GM18499 (cell line): ENCODE data around the gene KCNC2.

Experiments
- ATAC-seq: cut with Tn5 transposase; IDR thresholded peaks from one replicate; pipeline ENCODE4 v1.9.1; 2021; ENCODE audit warnings: moderate number of reproducible peaks; ENCODE audit not compliant: insufficient read depth, unreplicated experiment

The KCNC2 gene

GRCh38 chr12:75170640-75171185 is 38.9 kb downstream of the KCNC2 start:
- no peak for ATAC-seq

GRCh38 chr12:75162845-75163244 is 46.8 kb downstream of the KCNC2 start:
- ATAC-seq, result no peak

DNA sequence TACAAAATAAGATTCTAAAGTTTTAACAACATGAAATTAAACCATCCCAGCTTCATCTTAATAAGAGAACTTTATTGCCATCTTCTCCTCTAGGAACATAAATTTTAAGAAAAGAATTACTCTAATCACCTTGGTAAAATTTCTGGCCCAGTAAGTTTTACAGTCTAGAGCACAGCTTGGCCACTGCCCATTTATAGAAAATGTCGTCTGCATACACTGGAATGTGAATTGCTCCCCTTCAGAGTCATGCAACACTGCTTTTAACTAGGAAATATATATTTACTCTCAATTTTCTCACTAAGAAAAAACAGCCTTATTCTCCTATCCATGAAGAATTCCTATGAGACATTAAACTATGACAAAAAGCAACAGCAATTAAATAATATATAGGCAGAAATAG is 48.2 kb downstream of the KCNC2 start:
- ATAC-seq, result no peak

GRCh38 chr12:75157385-75157784 is 52.3 kb downstream of the KCNC2 start:
- no peak for ATAC-seq

DNA sequence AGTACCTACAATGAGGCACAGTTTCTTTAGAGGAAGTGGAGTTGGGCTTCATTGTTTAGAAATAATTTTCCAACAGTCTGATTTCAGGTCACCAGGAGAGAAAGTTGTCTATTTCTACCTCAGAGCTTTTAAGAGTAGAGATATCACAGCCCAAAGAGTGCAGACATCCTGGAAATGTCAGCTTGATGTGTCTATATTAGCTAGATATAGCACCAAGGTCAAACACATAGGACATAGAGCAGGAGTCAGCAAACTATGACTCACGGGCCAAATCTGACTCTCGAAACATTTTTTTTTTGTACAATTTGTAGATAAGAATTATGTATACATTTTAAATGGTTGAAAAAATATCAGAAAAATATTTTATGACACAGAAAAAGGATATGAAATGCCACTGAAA is 53.7 kb downstream of the KCNC2 start:
- no peak for ATAC-seq

DNA sequence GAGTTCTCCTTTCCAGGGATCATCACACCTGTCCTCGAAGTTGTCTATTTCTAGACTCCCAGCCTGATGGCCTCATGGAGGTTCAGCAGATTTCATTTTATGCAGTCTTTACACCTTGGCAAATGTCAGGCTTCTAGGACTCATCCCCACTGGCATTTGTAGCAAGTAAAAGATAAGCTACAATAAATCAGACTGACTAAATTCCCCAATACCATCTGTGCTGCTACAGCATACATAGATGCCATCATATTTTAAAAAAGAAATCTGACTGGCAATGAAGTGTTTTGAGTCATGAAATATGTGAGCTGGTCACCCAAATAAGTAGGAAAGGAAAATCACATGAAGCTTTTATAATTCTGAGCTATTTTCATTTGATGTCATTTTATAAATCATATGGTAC is 55.3 kb downstream of the KCNC2 start:
- ATAC-seq, result no peak

DNA sequence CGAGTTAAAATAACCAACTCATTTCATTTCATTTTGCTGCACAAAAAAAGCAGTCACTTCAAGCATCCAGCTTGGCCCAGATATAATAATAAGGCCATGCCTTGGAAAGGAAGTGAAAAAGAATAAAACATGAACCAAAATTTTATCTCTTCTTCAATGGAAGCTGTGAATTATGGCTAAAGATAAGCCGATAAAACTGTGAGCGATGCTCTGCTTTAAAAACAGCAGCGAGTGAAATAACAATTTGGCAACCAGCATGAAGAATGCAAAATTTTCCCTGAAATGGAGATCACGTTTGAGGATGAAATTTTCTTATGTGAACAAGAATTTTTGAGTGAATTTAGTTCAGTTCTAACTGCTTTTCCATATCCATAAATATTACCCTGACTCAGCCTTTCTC is 70.4 kb downstream of the KCNC2 start:
- ATAC-seq, result no peak

- no peak for ATAC-seq
Measured at GRCh38 chr12:75137896-75138295, 71.7 kb downstream of the KCNC2 start.

GRCh38 chr12:75135026-75135425 is 74.6 kb downstream of the KCNC2 start:
- no peak for ATAC-seq

DNA sequence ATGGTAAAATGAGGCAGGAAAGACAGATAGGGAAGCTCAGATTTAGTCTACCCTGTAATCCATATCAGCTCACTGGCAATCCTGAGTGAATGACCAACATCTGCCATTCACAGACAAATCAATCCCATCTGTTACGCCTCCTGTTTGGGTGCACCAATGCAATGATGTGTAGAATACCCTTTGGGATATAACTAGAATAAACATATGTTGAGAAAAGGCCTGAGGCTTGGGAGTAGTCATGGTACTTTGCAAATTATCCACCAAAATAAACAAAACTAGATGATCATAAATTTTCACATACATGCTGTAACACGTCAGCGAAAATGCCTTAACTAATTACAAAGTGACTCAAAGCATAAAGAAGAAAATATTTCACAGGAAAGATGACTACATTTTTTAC is 78.8 kb downstream of the KCNC2 start:
- ATAC-seq, result no peak

DNA sequence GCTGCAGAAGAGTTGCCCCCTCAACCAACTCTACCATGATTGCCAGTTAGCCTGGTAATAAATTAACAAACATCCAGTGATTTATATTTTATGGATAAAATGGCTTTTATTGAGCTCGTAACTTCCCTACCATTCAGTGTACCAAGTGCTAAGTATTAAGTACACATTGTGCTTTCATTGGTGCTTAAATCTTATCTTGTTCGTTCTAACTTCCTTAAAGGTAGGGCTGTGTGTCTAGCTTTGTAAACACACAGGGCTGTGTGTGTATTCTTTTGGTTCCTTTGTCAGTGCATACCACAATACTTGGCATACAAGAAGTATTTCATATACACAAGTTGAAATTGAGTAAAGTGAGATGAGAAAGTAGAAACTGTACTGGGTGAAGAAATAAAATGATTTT is 80.4 kb downstream of the KCNC2 start:
- ATAC-seq, result no peak

- ATAC-seq, result no peak
Measured at GRCh38 chr12:75121036-75121705, 88.5 kb downstream of the KCNC2 start.

- no peak for ATAC-seq
Measured at GRCh38 chr12:75120311-75120711, 89.3 kb downstream of the KCNC2 start.

DNA sequence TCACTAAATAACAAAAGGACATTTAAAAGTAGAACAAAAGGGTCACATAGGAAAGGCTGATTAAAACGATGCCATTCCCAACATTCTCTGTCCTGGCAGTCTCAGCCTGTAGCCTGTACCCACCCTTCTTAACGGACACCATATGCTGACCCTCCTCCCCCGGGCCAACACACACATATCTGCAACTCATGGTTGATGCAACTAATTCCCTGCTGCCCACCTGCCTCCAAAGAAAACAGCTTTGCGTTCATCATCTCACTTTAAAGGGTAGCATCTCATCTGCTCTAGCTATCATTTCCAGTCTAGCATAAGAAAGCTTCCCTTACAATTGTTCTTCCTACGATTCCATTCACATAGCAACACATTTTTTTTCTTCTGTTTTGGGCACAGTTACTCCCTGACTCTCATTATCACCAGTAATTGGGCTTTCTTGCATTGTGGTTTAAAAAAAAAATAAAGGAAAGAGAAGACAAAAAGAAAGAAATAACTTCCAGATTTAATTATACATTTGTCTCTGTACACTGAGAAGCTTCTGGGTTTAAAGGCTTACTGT is 92.9 kb downstream of the KCNC2 start:
- ATAC-seq, result no peak

DNA sequence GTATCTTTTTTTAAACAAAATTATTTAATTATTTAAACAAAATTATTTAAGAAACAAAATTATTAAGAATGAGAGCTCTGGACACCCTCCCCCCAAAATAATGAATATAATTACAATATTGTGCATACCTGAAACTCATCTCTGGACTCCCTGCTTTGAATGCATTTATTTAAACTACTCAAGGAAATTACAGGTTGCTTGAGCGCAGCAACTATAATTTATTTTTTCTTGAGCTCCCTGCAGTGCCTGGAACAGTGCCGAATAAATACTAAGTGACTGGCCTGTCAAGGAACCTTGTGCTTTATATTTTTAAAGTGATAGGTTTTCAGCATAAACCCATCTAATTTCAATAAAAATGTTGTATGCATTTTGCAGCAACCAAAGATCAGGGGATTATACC is 93.9 kb downstream of the KCNC2 start:
- no peak for ATAC-seq

DNA sequence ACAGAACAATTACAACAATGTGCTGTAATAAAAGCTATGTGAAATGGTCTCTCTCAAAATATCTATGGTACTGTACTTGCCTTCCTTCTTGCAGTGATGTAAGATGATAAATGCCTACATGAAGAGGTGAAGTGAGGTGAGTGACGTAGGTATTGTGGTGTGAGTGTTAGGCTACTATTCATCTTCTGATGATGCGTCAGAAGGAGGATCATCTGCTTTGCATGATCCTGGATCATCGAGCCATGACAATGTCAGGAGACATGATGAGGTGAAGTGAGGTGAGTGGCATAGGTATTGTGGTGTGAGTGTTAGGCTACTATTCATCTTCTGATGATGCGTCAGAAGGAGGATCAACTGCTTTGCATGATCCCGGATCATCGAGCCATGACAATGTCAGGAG is 105.8 kb downstream of the KCNC2 start:
- ATAC-seq, result no peak

GRCh38 chr12:75101781-75102180 is 107.9 kb downstream of the KCNC2 start:
- ATAC-seq, result no peak

GRCh38 chr12:75099210-75099609 is 110.4 kb downstream of the KCNC2 start:
- ATAC-seq, result no peak

DNA sequence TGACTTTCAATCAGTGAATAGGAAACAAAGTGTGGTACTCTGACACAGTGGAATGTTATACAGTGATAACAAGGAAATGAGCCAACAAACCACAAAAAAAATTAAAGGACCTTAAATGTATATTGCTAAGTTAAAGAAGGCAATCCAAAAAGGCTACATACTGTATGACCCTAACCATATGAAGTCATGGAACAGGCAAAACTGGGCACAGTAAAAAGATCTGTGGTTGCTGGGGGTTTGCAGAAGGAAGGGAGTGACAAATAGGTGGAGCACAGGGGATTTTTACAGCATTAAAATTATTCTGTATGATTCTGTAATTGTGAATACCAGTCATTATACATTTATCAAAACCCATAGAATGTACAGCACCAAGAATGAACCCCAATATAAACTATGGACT is 112.6 kb downstream of the KCNC2 start:
- no peak for ATAC-seq

DNA sequence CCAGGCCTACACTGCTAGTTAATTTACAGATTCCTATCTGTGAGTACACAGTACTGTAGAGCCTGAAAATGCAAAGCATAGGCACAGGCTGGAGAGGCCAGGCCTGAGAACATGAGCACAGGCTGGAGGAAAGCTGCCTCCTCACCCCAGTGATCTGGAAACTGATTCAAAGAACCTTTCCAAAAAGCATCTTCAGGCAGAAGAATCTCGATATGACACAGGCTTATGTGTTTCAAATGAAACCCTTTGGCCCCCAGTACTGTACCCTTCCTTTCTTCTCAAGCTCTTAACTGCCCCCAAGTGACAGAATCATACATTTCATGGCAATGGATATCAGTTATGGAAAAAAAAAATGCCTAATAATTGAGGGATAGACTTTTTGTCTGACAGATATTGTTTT is 122.0 kb downstream of the KCNC2 start:
- ATAC-seq, result no peak

- no peak for ATAC-seq
Measured at GRCh38 chr12:75086091-75087038, 123.3 kb downstream of the KCNC2 start.
